ENCODE measurements around the gene SORT1.

GRCh38 chr1:109367626-109368025 is 30.1 kb downstream of the SORT1 start:
- TF ChIP-seq CTCF (conservative IDR thresholded peaks at IDR 0.05; ENCODE audit: low read length), result no peak
- TF ChIP-seq EZH2phosphoT487 (IDR thresholded peaks at IDR 0.05; ENCODE audit: borderline replicate concordance, low read depth, low read length), result no peak
